Stimulated activated CD8-positive, alpha-beta memory T cell treated with anti-CD3 and anti-CD28 coated beads, Interleukin-15, amount 100 ng/mL, for 48 hours (primary cell): ENCODE measurements around the gene TTC31.

Source experiments
- DNase-seq, 2 donors: peaks; one replicate each; pipeline ENCODE4 v3.0.0-alpha.2; 2020; ENCODE audit warnings: low read depth in 2 of 2

Gene TTC31

DNA sequence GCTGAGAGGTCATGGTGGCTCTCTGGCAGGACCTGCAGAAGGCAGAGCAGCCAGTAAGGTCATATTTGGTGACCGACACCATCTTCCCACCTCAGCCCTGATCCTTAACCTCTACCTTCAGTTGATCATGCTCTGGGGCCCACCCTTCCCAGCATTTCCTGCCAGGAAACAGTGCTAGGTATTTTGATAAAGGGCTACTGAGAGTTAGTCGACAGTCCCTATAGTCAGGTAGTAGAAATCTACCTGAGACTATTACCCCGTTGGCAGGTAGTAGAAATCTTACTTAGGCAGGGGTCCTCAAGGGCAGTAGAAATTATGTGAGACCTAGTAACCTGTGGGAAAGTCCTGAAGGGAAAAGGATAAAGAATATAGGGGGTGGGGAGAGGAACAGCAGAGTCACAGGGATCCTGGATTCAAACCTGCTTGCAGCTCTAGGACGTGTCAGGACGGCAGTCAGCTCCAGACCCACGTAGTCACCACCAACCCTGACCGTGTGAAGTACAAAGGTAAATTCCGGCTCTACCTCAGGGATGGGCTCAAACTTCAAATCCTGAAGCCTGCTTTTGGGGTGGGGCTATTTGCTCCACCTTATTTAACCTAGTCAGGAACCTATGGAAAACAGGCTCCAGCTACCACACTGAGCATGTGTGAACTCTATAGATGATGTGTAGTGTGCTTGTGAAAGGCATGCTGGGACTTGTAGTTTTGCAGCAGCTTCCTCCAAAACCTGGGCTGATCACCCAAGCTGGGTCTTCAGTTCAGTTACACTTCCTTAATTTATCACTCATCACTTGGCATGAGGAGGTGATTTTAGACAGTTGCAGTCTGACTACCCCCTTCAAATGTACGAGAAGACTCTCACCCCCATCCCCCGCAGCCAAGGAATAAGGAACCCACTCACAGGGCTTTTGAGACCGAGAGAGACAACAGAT, 43.1 kb downstream of the TTC31 start, which contains the start of gene DQX1:
Gene DQX1 (minus strand): TSS at position 515 of the 932 bp plus-strand sequence. CDS start 502 bp downstream, at position 13.
- DNase-seq = no peak

DNA sequence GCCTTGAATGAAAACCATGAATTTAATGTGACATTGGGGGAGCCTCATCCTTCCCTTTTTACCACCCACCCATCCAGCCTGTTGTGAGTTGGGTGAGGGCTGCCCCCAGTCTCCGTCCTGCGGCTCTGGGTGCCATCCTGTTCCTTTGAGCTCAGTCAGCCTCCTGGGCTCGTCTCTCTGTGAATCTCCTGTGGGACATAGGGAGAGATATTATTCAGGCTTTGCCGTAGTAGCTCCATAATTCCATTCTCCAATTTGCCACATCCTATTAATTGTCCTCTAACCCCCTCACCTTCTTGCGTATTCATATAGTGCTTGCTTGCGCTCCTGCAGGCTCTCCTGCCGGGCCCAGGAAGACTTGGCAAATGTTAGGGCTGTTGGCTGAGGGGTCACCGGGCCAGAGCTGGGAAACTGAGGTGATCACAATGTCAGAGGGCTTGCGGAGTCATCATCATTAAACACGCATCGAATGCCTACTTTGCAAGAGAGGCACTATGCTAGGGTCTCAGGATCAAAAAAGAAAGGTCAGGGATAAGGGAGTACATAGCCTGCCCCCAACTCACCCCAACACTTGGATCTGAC, 43.9 kb downstream of the TTC31 start:
- DNase-seq = no peak

DNA sequence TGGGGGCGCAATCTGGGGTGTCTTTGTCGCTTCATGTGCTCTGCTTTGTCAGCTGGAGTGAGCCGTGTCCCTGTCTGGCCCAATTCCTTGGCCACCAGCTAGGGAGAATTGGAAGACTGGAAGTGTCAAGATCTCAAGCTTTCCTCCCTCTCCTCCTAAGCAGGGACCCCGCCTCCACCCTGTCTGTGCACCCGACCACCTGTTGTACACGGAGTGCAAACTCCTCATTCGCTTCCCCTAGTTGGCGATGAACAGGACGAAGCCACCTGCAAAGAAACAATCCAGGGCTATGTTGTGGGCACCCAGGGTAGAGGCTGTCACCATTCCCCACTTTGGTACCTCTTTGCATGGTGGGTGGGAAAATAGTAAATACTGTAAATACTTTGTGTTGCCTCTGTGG, 44.9 kb downstream of the TTC31 start:
- DNase-seq = no peak

DNA sequence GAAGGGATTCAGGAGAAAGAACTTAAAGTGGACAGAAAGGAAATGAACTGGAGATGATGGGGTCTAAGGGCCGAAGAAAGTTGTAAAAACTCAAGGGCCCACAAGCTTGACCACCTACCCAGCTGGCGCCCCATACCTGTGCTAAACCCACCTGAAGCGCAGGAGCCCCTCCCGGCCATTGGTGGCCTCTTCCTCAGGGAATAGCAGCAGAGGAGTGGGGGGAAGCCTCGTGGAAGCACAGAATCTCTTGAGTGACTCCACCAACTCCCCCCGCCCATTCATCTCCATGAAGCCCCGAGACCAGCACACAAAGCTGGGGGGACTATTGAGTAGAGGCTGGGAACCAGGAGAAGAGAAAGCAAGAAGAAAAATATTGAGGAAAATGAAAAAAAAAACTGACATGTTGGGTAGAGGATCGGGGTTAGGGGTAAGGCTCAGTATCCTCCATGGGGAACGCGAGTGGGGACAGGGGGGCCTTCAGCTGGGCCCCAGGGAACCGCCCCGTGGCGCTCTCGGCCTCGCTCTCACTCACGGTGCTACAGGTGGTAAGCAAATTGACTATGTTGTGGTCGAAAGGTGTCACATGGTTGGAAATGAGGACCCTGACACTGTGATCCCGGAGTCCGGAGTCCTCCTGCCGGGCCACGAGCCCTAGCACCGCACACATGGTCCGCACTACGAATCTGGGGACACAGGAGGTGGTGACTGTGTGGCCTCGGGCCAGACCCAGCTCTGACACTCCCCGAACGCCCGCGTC, 45.9 kb downstream of the TTC31 start:
- DNase-seq = no peak

DNA sequence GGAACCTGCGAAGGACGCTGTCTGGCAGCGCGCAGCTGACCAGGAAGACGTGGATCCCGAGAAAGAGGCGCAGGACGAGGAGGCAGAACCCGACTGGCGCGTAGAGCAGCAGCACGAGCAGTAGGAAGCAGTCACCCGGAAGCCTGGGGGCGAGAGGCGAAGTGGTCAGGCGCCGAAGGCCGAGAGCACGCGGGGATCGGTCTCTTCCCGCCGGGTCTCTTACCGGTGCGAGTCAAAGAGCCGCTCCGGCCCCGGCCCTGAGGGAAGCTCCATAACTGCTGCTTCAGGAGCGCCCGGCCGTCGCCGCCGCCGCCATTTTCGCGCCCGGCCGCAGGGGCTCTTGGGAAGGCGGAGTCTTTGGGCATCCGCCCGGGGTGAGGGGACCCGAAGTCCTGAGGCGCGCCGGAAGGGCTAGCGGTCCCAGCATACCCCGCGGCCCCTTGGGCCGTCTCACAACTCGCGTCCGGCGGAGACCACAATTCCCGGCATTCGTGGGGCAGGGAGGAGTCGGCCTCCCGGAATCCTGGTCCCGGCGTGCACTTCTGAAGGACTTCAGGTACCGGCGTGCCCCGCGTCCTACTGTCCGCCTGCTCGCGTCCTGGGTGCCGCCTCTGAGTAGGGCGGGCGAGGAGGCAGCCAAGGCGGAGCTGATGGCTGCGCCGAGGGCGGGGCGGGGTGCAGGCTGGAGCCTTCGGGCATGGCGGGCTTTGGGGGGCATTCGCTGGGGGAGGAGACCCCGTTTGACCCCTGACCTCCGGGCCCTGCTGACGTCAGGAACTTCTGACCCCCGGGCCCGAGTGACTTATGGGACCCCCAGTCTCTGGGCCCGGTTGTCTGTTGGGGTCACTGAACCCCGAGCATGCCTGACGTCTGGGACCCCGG, 46.7 kb downstream of the TTC31 start, which contains the start of the genes AUP1 and HTRA2:
Gene AUP1 (minus strand): TSS at position 350 of the 882 bp plus-strand sequence. CDS start 77 bp downstream, at position 273.
Gene HTRA2 (plus strand): TSS at position 577 of the 882 bp plus-strand sequence. CDS start 74 bp downstream, at position 651.
- peak; percentile 95 to 96 for DNase-seq

DNA sequence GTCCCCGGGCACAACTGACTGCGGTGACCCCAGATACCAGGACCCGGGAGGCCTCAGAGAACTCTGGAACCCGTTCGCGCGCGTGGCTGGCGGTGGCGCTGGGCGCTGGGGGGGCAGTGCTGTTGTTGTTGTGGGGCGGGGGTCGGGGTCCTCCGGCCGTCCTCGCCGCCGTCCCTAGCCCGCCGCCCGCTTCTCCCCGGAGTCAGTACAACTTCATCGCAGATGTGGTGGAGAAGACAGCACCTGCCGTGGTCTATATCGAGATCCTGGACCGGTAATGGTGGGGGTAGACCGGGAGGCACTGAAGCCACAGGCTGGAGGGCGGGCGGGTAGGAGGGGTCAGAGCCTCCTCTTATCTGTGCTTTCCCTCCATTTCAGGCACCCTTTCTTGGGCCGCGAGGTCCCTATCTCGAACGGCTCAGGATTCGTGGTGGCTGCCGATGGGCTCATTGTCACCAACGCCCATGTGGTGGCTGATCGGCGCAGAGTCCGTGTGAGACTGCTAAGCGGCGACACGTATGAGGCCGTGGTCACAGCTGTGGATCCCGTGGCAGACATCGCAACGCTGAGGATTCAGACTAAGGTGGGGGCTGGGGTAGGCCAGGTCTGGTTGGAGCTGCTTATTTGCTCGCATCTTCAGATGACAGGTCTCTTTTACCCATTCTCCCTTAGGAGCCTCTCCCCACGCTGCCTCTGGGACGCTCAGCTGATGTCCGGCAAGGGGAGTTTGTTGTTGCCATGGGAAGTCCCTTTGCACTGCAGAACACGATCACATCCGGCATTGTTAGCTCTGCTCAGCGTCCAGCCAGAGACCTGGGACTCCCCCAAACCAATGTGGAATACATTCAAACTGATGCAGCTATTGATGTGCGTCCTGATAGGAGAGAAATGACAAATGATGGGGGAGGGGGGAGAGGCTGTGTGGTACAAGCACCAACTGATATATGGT, 47.6 kb downstream of the TTC31 start:
- DNase-seq = no peak

DNA sequence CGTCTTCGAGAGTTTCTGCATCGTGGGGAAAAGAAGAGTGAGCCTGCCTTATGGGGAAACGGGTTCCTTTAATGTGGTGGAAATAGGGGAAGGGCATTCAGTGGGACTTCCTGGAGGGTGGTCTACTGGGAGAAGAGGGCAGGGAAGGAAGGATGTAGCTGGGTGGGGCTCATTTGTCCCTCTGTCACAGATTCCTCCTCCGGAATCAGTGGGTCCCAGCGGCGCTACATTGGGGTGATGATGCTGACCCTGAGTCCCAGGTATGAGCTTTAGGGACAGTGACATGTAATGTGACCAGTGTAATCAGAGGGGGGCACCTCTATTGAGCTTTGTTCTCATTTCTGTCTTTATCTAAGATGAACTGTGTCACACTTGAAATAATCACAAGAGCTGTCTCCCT, 48.8 kb downstream of the TTC31 start:
- no peak for DNase-seq

DNA sequence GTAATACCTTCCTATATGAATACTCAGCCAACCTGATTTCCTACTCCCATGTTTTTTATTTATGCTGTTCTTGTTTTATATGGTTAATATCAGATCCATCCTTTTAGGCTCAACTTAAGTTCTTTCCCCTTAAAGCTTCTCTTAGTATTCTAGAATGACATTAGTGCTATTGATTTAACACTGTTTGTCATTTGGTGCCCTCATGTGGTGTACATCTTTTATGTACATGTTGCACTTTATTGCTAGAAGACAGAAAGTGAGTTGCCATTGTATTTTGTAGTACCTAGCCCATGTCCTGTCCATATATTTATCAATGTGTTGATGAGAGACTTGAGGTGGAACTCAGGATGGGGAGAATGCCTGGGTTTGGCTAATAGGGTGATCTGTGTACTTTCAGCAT, 49.3 kb downstream of the TTC31 start:
- no peak for DNase-seq

DNA sequence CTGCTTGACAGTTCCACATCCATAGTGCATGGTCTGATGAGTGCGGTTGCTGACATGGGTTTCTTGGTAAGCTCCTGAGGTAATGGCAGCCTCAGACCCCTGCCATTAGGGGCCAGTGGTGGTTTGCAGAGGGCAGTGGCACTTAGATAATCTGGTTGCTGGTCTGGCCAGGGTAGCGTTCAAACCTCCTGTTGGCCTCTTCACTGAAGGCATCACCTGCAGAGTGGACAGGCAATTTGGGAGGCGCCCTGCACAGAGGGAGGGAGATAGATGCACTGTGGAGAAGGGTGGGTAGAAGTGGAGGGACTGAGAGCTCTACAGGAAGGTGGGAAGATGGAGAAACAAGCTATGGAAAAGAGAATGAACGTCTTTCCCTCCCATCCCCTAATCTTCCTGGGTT, 50.6 kb downstream of the TTC31 start:
- DNase-seq = no peak

DNA sequence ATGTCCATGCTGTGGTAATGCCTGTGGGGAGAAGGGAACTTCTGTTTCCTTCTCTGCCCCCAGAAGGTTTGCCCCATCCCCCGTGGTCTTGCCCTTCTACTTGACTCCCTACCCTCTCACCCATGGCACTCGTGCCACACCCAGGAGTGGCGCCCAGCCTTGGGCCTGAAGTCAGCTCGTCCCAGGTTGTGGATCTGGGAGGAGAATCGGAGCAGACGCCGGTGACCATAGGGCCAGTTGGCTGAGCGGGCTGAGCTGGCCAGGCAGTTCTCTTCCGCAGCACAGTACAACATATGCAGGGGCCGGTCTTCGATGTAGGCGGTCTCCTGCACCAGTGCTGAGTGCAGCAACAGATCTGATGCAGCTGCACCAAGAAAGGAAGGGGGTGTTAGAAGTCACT, 51.5 kb downstream of the TTC31 start:
- no peak for DNase-seq

DNA sequence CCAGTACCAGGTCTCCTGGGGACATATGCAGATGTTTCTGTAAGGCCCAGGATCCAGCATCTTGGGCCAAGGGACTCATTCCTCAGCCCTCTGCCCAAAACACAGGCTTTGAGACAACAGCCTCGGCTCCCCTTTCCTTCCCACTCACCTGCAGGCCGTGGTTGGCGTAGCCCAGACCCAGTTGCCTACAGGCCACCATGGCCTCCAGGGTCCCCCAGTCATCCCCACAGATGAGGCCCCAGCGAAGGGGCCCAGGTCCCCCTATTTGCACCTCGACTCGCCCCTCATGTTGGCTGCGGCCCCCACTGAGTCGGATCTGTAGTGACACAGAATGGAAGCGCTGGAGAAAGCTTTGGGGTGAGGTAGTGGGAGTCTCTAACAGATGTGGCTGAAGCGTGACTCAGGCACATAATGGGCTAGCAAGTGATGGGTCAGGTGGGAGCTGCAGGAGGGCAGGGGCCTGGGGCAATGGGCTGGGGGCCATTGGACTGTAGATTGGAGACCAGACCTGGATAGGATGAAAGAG, 52.6 kb downstream of the TTC31 start:
- DNase-seq = no peak

DNA sequence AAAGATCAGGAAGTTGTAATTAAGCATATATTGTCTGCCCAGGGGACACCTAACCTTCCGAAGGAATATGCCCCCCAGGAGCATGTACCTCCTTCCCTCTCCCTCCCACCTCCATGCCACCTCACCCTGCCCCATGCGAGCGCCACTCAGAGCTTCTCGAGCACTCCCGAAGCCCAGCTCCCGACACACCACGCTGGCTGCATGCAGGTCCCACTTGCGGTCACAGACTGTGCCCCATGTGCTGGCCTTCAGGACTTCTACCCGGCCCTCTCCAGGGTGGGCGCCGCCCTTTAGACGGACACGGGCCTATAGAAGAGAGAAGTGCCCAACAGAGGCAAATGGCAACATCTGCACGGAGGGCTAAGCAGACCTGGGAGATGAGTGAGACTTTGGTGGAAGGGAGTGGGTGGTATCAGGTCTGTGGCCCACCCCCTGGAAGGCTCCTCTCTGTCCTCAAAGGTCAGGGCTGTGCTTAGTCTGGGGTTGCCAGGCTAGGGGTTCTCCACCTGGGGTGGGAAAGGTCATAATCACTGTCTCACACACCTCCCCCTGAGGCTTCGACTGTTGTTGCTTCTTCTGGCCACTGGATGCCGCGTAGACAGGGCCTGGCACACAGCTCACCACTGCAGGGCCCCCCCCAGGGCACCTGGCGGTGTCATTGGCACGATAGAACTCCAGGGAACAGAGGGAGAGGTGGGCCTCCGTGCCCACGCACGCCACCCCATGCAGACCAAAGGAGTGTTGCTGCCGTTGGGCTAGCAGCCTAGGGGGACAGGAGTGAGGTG, 53.5 kb downstream of the TTC31 start:
- DNase-seq = no peak

DNA sequence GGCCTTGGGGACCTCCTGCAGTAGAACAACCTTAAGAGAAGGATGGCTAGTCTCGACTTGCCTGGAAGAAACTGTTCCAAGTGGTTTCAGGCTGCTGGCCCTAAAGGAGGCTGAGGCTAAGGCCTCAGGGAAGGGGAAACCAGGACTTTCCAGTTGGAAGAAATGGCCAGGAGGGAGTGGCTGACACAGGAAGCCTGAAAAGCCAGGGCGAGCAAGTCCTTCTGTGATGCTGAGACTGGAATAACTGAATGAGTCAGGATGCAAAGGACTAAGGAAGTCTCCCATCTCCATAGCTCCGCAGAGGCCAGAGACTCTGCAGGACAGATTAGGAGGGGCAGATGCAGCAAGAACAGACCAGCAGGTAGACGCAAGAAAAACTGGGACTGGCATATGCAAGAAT, 54.3 kb downstream of the TTC31 start:
- DNase-seq = no peak

DNA sequence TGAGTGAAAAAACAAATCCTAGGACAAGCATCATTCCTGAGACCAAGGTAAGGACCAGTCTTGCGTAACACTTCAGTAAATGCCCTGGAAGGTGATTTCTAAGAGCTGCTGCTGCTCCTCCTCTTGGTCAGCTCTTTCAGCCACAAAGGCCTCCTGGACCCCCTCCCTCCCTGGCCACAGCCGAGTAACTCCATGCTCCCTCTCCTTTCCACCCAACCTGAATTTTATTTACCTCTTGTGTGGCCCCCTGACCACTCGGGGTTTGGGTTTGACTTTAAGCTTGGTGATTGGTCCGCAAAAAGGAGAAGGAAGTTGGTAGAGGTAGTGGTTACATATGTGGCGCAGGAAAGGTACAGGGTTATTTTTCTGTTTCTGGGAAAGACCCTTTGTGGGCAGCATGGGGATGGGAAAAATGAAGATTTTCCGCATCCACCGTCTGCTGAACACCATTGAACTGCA, 56.0 kb downstream of the TTC31 start:
- DNase-seq = no peak

DNA sequence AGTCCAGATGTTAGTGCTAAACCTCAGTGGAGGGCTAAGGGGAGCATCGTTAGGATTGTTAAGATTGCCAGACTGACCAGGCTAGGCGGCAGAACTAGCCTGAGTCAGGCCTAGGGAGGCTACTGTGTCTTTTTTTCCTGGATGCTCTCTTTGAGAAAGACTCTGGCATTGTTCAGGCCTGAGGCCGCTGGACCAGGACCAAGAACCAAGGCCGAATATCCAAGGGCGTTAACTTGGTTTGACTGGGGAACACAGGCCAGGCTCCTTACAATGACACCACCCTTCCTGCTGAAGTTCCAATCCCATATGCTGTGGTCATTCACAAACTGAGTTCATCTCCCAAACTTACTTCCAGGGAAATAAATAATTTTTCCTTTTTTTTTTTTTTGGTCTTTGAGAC, 57.4 kb downstream of the TTC31 start:
- DNase-seq = no peak

DNA sequence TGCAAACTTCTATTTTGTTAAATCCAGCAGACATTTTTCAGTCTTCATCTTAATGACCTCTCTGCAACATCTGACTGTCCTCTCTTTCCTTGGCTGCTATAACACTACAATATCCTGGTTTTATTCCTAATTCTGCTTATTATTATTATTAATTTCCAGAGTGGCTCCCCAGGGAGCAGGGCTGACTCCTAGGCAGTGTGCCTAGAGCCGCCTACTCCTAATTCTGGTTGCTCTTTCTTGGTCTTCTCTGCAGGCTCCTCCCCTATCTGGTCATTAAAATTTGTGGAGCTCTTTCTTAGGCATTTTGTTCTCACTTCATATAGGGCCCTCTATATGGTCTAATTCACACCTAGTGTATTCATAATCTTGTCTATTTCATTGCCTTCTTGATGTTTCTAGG, 60.1 kb downstream of the TTC31 start:
- no peak for DNase-seq
